K562 (cell line): ENCODE measurements around the gene KRT76. TPM values are rescaled to one million over a fixed set of nuclear protein-coding genes. Genes with fewer than 3 reads are reported as not detected.

Experiments
- ATAC-seq: fragments of 200-7000 bp; cut with Tn5 transposase; 3 replicates; pipeline ENCODE4 v1.9.1; 2020; ENCODE audit warnings: moderate library complexity
- BruUV-seq: library from RNA; stranded (reverse); fragments of 400-500 nt; replicated peaks from 2 replicates; lab custom pipeline; 2021; lab: Mats Ljungman, UMichigan
- CTCF ChIA-PET: fragments of 300-600 bp; formaldehyde crosslinking; extraction: SDS; loops from one replicate; lab custom pipeline; 2021; ENCODE audit warnings: low intra/inter-chr PET ratio; lab: Yijun Ruan, JAX
- POLR2A ChIA-PET: fragments of 300-600, 350-650 bp; sonication (Branson Sonifier 250); formaldehyde crosslinking; extraction: SDS; loops from one replicate; lab custom pipeline; 2021; ENCODE audit warnings: antibody characterized with exemption, inconsistent platforms; lab: Yijun Ruan, JAX
- DNase-seq, 4 experiments: peaks; one replicate each; pipeline versions ENCODE4 v3.0.0 to v3.0.0-alpha.2; 2011 to 2018; ENCODE audit warnings: low spot score in 3 of 4, mixed read lengths in 3 of 4; ENCODE audit errors: extremely low read depth in 1 of 4
- FAIRE-seq: peaks from 2 replicates; lab custom pipeline; 2011; peaks lifted over from hg19 to GRCh38; lab: Jason Lieb, UNC
- H2AFZ ChIP-seq: 2 replicates; pipeline ENCODE4 v1.6.0; 2011; ENCODE audit warnings: low read depth, low read length, control low read depth, inconsistent platforms
- H3K27ac ChIP-seq: fragments of 200-600 bp; 3 replicates; pipeline ENCODE4 v1.8.0; 2011; ENCODE audit warnings: low read depth, mild to moderate bottlenecking, control low read depth, inconsistent platforms, low read length, moderate library complexity, mixed read lengths; ENCODE audit errors: extremely low read depth
- H3K27me3 ChIP-seq, 2 experiments: fragments of 300-600 bp in 1 of 2; 2 replicates in 1 of 2; 3 replicates in 1 of 2; pipeline versions ENCODE4 v1.6.0 to v1.8.0; 2011; ENCODE audit warnings: inconsistent platforms in 2 of 2, low read length in 2 of 2, mild to moderate bottlenecking in 1 of 2, mixed read lengths in 1 of 2, moderate library complexity in 1 of 2; ENCODE audit not compliant: control insufficient read depth in 2 of 2, insufficient read depth in 2 of 2
- H3K36me3 ChIP-seq: fragments of 300-600 bp; 3 replicates; pipeline ENCODE4 v1.8.0; 2011; ENCODE audit warnings: mild to moderate bottlenecking, low read length, inconsistent platforms; ENCODE audit not compliant: control insufficient read depth, insufficient read depth
- H3K4me1 ChIP-seq, 2 experiments: fragments of 200-600 bp in 1 of 2; replicated peaks in 1 of 2; 2 replicates in 1 of 2; 3 replicates in 1 of 2; pipeline versions ENCODE4 v1.5.1 to v1.8.0; 2011; ENCODE audit warnings: inconsistent platforms in 2 of 2, low read length in 2 of 2, mild to moderate bottlenecking in 1 of 2, mixed read lengths in 1 of 2, moderate library complexity in 1 of 2; ENCODE audit not compliant: control insufficient read depth in 2 of 2, insufficient read depth in 2 of 2
- H3K4me2 ChIP-seq: 2 replicates; pipeline ENCODE4 v1.6.1; 2011; ENCODE audit warnings: low read length, control low read depth, inconsistent platforms, mixed read lengths; ENCODE audit not compliant: insufficient read depth
- H3K4me3 ChIP-seq: fragments of 200-600 bp; sonication (generic), shearing (Covaris generic); 2 replicates; pipeline ENCODE4 v1.5.1; 2016; ENCODE audit warnings: control low read depth, inconsistent platforms
- H3K79me2 ChIP-seq: fragments of 200-600 bp; 3 replicates; pipeline ENCODE4 v1.8.0; 2011; ENCODE audit warnings: low read length, inconsistent platforms; ENCODE audit not compliant: control insufficient read depth, insufficient read depth
- H3K9ac ChIP-seq, 2 experiments: 2 replicates each; pipeline versions ENCODE4 v1.6.0 to v1.6.1; 2011; ENCODE audit warnings: low read depth in 2 of 2, low read length in 2 of 2, control low read depth in 1 of 2, inconsistent platforms in 1 of 2, mild to moderate bottlenecking in 1 of 2, mixed read lengths in 1 of 2; ENCODE audit not compliant: insufficient read depth in 1 of 2
- H3K9me1 ChIP-seq: one replicate; pipeline ENCODE4 v1.6.0; 2011; ENCODE audit warnings: inconsistent platforms, mild to moderate bottlenecking, low read length, moderate library complexity; ENCODE audit not compliant: control insufficient read depth, insufficient read depth
- H3K9me3 ChIP-seq: replicated peaks from 2 replicates; pipeline ENCODE4 v1.5.1; 2011; ENCODE audit warnings: low read depth, low read length, inconsistent platforms; ENCODE audit not compliant: control insufficient read depth, insufficient read depth
- H4K20me1 ChIP-seq: replicated peaks from 2 replicates; pipeline ENCODE4 v1.6.1; 2011; ENCODE audit warnings: low read length, inconsistent platforms, mixed read lengths; ENCODE audit not compliant: control insufficient read depth, insufficient read depth
- ATF4 ChIP-seq: fragments of 450-650 bp; formaldehyde crosslinking; IDR thresholded peaks from 2 replicates; pipeline ENCODE4 v1.4.0; 2022; ENCODE audit warnings: mild to moderate bottlenecking, moderate library complexity
- CBFA2T2 ChIP-seq: fragments of 450-650 bp; conservative IDR thresholded peaks from 2 replicates; pipeline ENCODE4 v1.6.1; 2017; ENCODE audit warnings: mild to moderate bottlenecking
- CBX8 ChIP-seq: fragments of 200-600 bp; sonication (generic); IDR thresholded peaks from 2 replicates; pipeline ENCODE4 v1.6.1; 2012; ENCODE audit warnings: borderline replicate concordance, mixed run types, low read depth, mild to moderate bottlenecking, moderate library complexity, mixed read lengths, low read length, control low read depth, inconsistent platforms; ENCODE audit not compliant: poor library complexity, severe bottlenecking; ENCODE audit errors: extremely low read depth
- CCAR2 ChIP-seq: fragments of 200-400 bp; formaldehyde crosslinking; IDR thresholded peaks from 2 replicates; pipeline ENCODE4 v1.6.1; 2017; ENCODE audit warnings: mild to moderate bottlenecking, low read depth, low read length
- CTBP1 ChIP-seq: fragments of 450-650 bp; IDR thresholded peaks from 2 replicates; pipeline ENCODE4 v1.6.1; 2016; ENCODE audit warnings: borderline replicate concordance
- HDAC6 ChIP-seq: IDR thresholded peaks from 2 replicates; pipeline ENCODE4 v1.6.1; 2012; ENCODE audit warnings: low read depth, mild to moderate bottlenecking, control low read depth, inconsistent platforms, low read length, moderate library complexity
- LCOR ChIP-seq: sonication (generic); formaldehyde crosslinking; IDR thresholded peaks from 2 replicates; pipeline ENCODE4 v1.8.0; 2022; ENCODE audit warnings: mild to moderate bottlenecking, missing genetic modification reagents
- MEIS2 ChIP-seq: fragments of 450-650 bp; IDR thresholded peaks from 2 replicates; pipeline ENCODE4 v1.6.1; 2014; ENCODE audit warnings: mild to moderate bottlenecking; ENCODE audit not compliant: partially characterized antibody
- MTA3 ChIP-seq: fragments of 450-650 bp; formaldehyde crosslinking; IDR thresholded peaks from 2 replicates; pipeline ENCODE4 v1.6.1; 2017; ENCODE audit warnings: mild to moderate bottlenecking, borderline replicate concordance
- NFE2 ChIP-seq: IDR thresholded peaks from 2 replicates; pipeline ENCODE4 v1.6.1; 2014; ENCODE audit warnings: antibody characterized with exemption, low read depth
- PBX2 ChIP-seq, 2 experiments: IDR thresholded peaks in 1 of 2; conservative IDR thresholded peaks in 1 of 2; 2 replicates each; pipeline ENCODE4 v1.6.1; 2016; ENCODE audit warnings: low read depth in 2 of 2, mild to moderate bottlenecking in 1 of 2, missing compliant biosample characterization in 1 of 2, missing genetic modification characterization in 1 of 2, moderate library complexity in 1 of 2
- PHB ChIP-seq: fragments of 250-450 bp; sonication (Bioruptor Pico); IDR thresholded peaks from 2 replicates; pipeline ENCODE4 v1.5.0; 2021
- SRSF9 ChIP-seq: fragments of 200-400 bp; formaldehyde crosslinking; IDR thresholded peaks from 2 replicates; pipeline ENCODE4 v1.6.1; 2017; ENCODE audit warnings: low read depth, low read length, borderline replicate concordance
- SUPT5H ChIP-seq: fragments of 450-650 bp; IDR thresholded peaks from 2 replicates; pipeline ENCODE4 v1.6.1; 2016
- THAP7 ChIP-seq: fragments of 250-450 bp; sonication (Bioruptor Pico); IDR thresholded peaks from 2 replicates; pipeline ENCODE4 v1.5.0; 2021
- ZNF707 ChIP-seq: fragments of 250-450 bp; sonication (Bioruptor Pico); conservative IDR thresholded peaks from 2 replicates; pipeline ENCODE4 v1.8.0; 2022; ENCODE audit warnings: inconsistent platforms, mild to moderate bottlenecking, moderate library complexity
- WGBS: fragments of 100-300 bp; shearing (Covaris generic); methylation state at CpG from one replicate; pipeline ENCODE4 v1.1.6; 2016; ENCODE audit warnings: low coverage, mixed read lengths; ENCODE audit not compliant: insufficient coverage; ENCODE audit errors: missing lambda C conversion rate; 5-methylcytosine and 5-hydroxymethylcytosine counted together
- in situ Hi-C: fragments of 300-500 bp; cut with MboI; formaldehyde crosslinking; loops from 4 replicates; pipeline ENCODE4 v1.15.0; 2018; ENCODE audit warnings: inconsistent platforms, mixed read lengths
- intact Hi-C: fragments of 100-400 bp; cut with micrococcal nuclease; formaldehyde crosslinking; loops from 2 replicates; pipeline ENCODE4 v1.14.2; 2022
- polyA plus RNA-seq, 8 experiments: library from polyadenylated mRNA; depleted of rRNA in 4 of 8; stranded (reverse) in 5 of 8; unstranded in 3 of 8; fragments of >200 nt; fragmentation: Nextera tagmentation in 2 of 8; fragmentation: Illumina TruSeq in 1 of 8; extraction: Ambion mirVana in 2 of 8; extraction: Trizol in 1 of 8; gene quantifications; 2 replicates each; pipeline versions ENCODE4 v1.2.1 to v1.2.3, GENCODE V29; 2011 to 2014; ENCODE audit warnings: inconsistent platforms in 1 of 8, missing spikeins in 1 of 8
- total RNA-seq, 7 experiments: library from RNA; depleted of rRNA in 6 of 7; stranded (reverse); fragments of >200 nt in 6 of 7; fragmentation: Illumina TruSeq in 2 of 7; extraction: Trizol in 2 of 7; gene quantifications; 2 replicates each; pipeline versions ENCODE4 v1.2.1 to v1.2.3, GENCODE V29; 2011 to 2021; ENCODE audit warnings: low replicate concordance in 1 of 7

The KRT76 gene
- total and polyA plus RNA-seq, 9 of the 15 experiments (the other 6 are each of a cell fraction or from before 2014, with no cell fraction given) = not detected

GRCh38 chr12:52813203-52813819 lies 36.2 kb upstream of the KRT76 start (continued):
- no peak for TF ChIP-seq ZNF707
- no peak for TF ChIP-seq CBFA2T2
- no peak for TF ChIP-seq CCAR2
- TF ChIP-seq CBX8 = no peak
- TF ChIP-seq, all 486 proteins: peak for 0

- no peaks in the 10 kb centered on the region for H3K9me3 ChIP-seq
- H3K79me2 ChIP-seq = no peaks in the 10 kb centered on the region
- POLR2A ChIA-PET = interaction anchor here (0.7 kb wide), 1 partner anchor 406 kb away, joined by 3 read pairs; no protein-coding TSS in a partner anchor
- TF ChIP-seq ATF4 (CRISPR knock-in tag) (no peak), MTA3 (no peak), PHB (CRISPR knock-in tag) (no peak), SUPT5H (no peak), CTBP1 (0 out of 2 replicates have a peak, but pooled peaks have one; percentile 20), SRSF9 (no peak), THAP7 (CRISPR knock-in tag) (no peak), HDAC6 (no peak), LCOR (CRISPR knock-in tag) (no peak), MEIS2 (peak; percentile 61), NFE2 (0 out of 2 replicates have a peak, but pooled peaks have one; percentile 25), PBX2 (CRISPR knock-in tag; IDR thresholded peaks at IDR 0.05; ENCODE audit: low read depth) (no peak), PBX2 (tag; conservative IDR thresholded peaks at IDR 0.05; ENCODE audit: low read depth) (peak; percentile 84)
- in situ Hi-C loops = no loop called here
- no peak overlapping the region for H3K9ac ChIP-seq
- H3K4me1 ChIP-seq = no peaks in the 10 kb centered on the region; a peak in 1 of 5 replicates
- H4K20me1 ChIP-seq = no peaks in the 10 kb centered on the region; the same call in none of the 2 replicates
- H3K9me1 ChIP-seq = peaks cover 2% of the 10 kb centered on the region
- CTCF ChIA-PET = no interaction called here
- ATAC-seq = no peak
- H3K27ac ChIP-seq = no peak overlapping the region
- no peak for FAIRE-seq
- H3K27me3 ChIP-seq = peaks cover 28 to 53% of the 10 kb centered on the region in 2 experiments
- intact Hi-C loops = no loop called here
- WGBS = 0% methylated on average over 3 of the region's 3 CpGs
- no peak overlapping the region for H3K4me3 ChIP-seq
- DNase-seq = no peak
- no peaks in the 10 kb centered on the region for H3K36me3 ChIP-seq
- no peak overlapping the region for H2AFZ ChIP-seq
- H3K4me2 ChIP-seq = no peak overlapping the region
- no TSS peak for BruUV-seq
These were observed 35.6 kb upstream of the KRT76 start for GRCh38 chr12:52812749-52813148.
